ENCODE results near the gene KIFBP.
"Not testable (repeated sequence)": the region's sequence is repeated elsewhere in the genome, so short reads cannot be mapped to it uniquely, and the experiment has no call there.

KIFBP gene

GRCh38 chr10:68975936-68976473, 12.6 kb upstream of the KIFBP start:
- H3K4me1 Mint-ChIP-seq (ENCODE audit: low read depth in 2 of 2); H3K9me3 Mint-ChIP-seq; H3K4me3 Mint-ChIP-seq; H3K27me3 Mint-ChIP-seq; DNase-seq; ATAC-seq (replicated peaks): not testable (repeated sequence)
- Mint-ChIP-seq H3K27ac (peak overlapping the region in 1 of 2 donors; percentile 79), H3K36me3 (ENCODE audit: insufficient read depth) (peaks cover 98% of the 10 kb centered on the region)

GRCh38 chr10:68979738-68980137, 8.9 kb upstream of the KIFBP start:
- not testable (repeated sequence) for H3K27me3 Mint-ChIP-seq; H3K4me1 Mint-ChIP-seq (ENCODE audit: low read depth in 2 of 2); ATAC-seq (replicated peaks); H3K4me3 Mint-ChIP-seq; H3K27ac Mint-ChIP-seq; H3K9me3 Mint-ChIP-seq; DNase-seq
- peaks cover 85% of the 10 kb centered on the region for H3K36me3 Mint-ChIP-seq (ENCODE audit: insufficient read depth)

- peaks cover 80% of the 10 kb centered on the region for H3K36me3 Mint-ChIP-seq (ENCODE audit: insufficient read depth)
- ATAC-seq (replicated peaks) (peak; percentile 54), DNase-seq (no peak)
- no peak overlapping the region for H3K27ac Mint-ChIP-seq
- no peak overlapping the region for H3K4me3 Mint-ChIP-seq
- H3K9me3 Mint-ChIP-seq = no peaks in the 10 kb centered on the region
- no peaks in the 10 kb centered on the region for H3K27me3 Mint-ChIP-seq
- no peaks in the 10 kb centered on the region for H3K4me1 Mint-ChIP-seq (ENCODE audit: low read depth in 2 of 2)
Measured at GRCh38 chr10:68981074-68981473, 7.5 kb upstream of the KIFBP start.

GRCh38 chr10:68982389-68982788, 6.2 kb upstream of the KIFBP start:
- no peaks in the 10 kb centered on the region for H3K27me3 Mint-ChIP-seq
- no peak for DNase-seq
- H3K27ac Mint-ChIP-seq = no peak overlapping the region
- H3K9me3 Mint-ChIP-seq = no peaks in the 10 kb centered on the region
- H3K4me3 Mint-ChIP-seq = peak overlapping the region in 1 of 2 donors; percentile 15
- no peak for ATAC-seq (replicated peaks)
- H3K4me1 Mint-ChIP-seq (ENCODE audit: low read depth in 2 of 2) = peaks cover 0 to 4% of the 10 kb centered on the region in 2 donors
- peaks cover 72% of the 10 kb centered on the region for H3K36me3 Mint-ChIP-seq (ENCODE audit: insufficient read depth)

- peaks cover 30% of the 10 kb centered on the region for H3K36me3 Mint-ChIP-seq (ENCODE audit: insufficient read depth)
- H3K4me1 Mint-ChIP-seq (ENCODE audit: low read depth in 2 of 2) = peaks cover 15 to 35% of the 10 kb centered on the region in 2 donors
- H3K9me3 Mint-ChIP-seq = no peaks in the 10 kb centered on the region
- no peak overlapping the region for H3K27ac Mint-ChIP-seq
- ATAC-seq (replicated peaks) (no peak), DNase-seq (no peak)
- H3K4me3 Mint-ChIP-seq = peak overlapping the region; percentile 93 to 100
- H3K27me3 Mint-ChIP-seq = no peaks in the 10 kb centered on the region
Measured at GRCh38 chr10:68987611-68988010, 992 bp upstream of the KIFBP start.

- peak overlapping the region; percentile 86 to 98 for H3K27ac Mint-ChIP-seq
- DNase-seq = no peak
- H3K9me3 Mint-ChIP-seq = no peaks in the 10 kb centered on the region
Measured at GRCh38 chr10:68989317-68989990, 851 bp downstream of the KIFBP start.

GRCh38 chr10:68992636-68993440, 4.2 kb downstream of the KIFBP start:
- H3K4me3 Mint-ChIP-seq = peak overlapping the region in 1 of 2 donors; percentile 8
- H3K36me3 Mint-ChIP-seq (ENCODE audit: insufficient read depth) = peaks cover 6% of the 10 kb centered on the region
- DNase-seq (no peak), ATAC-seq (replicated peaks) (no peak)
- H3K4me1 Mint-ChIP-seq (ENCODE audit: low read depth in 2 of 2) = peaks cover 24 to 55% of the 10 kb centered on the region in 2 donors
- no peaks in the 10 kb centered on the region for H3K27me3 Mint-ChIP-seq
- H3K9me3 Mint-ChIP-seq = no peaks in the 10 kb centered on the region
- H3K27ac Mint-ChIP-seq = peak overlapping the region; percentile 4 to 26

More at GRCh38 chr10:68989317-68989990, 851 bp downstream of the KIFBP start:
- Mint-ChIP-seq H3K27me3 (no peaks in the 10 kb centered on the region), H3K4me1 (ENCODE audit: low read depth in 2 of 2) (peaks cover 21 to 45% of the 10 kb centered on the region in 2 donors), H3K36me3 (ENCODE audit: insufficient read depth) (peaks cover 22% of the 10 kb centered on the region), H3K4me3 (peak overlapping the region; percentile 93 to 100)
- no peak for ATAC-seq (replicated peaks)

- Mint-ChIP-seq H3K27ac (peak overlapping the region; percentile 10 to 35), H3K9me3 (no peaks in the 10 kb centered on the region), H3K27me3 (no peaks in the 10 kb centered on the region), H3K4me3 (no peak overlapping the region), H3K4me1 (ENCODE audit: low read depth in 2 of 2) (peaks cover 12 to 28% of the 10 kb centered on the region in 2 donors), H3K36me3 (ENCODE audit: insufficient read depth) (peaks cover 21% of the 10 kb centered on the region)
- DNase-seq = no peak
- ATAC-seq (replicated peaks) = no peak
Measured at GRCh38 chr10:68997211-68997610, 8.6 kb downstream of the KIFBP start.

- H3K27ac Mint-ChIP-seq = peak overlapping the region in 1 of 2 donors; percentile 46
- H3K9me3 Mint-ChIP-seq = no peaks in the 10 kb centered on the region
- DNase-seq (no peak), ATAC-seq (replicated peaks) (peak; percentile 59)
- peaks cover 36% of the 10 kb centered on the region for H3K36me3 Mint-ChIP-seq (ENCODE audit: insufficient read depth)
- peaks cover 0 to 1% of the 10 kb centered on the region in 2 donors for H3K4me1 Mint-ChIP-seq (ENCODE audit: low read depth in 2 of 2)
- no peak overlapping the region for H3K4me3 Mint-ChIP-seq
- no peaks in the 10 kb centered on the region for H3K27me3 Mint-ChIP-seq
Measured at GRCh38 chr10:69004821-69005220, 16.2 kb downstream of the KIFBP start.

- no peaks in the 10 kb centered on the region for H3K27me3 Mint-ChIP-seq
- ATAC-seq (replicated peaks) (no peak), DNase-seq (no peak)
- no peak overlapping the region for H3K27ac Mint-ChIP-seq
- H3K4me1 Mint-ChIP-seq (ENCODE audit: low read depth in 2 of 2) = peaks cover 0 to 1% of the 10 kb centered on the region in 2 donors
- no peak overlapping the region for H3K4me3 Mint-ChIP-seq
- no peaks in the 10 kb centered on the region for H3K9me3 Mint-ChIP-seq
- peaks cover 28% of the 10 kb centered on the region for H3K36me3 Mint-ChIP-seq (ENCODE audit: insufficient read depth)
Measured at GRCh38 chr10:69005704-69006485, 17.3 kb downstream of the KIFBP start.

- H3K4me3 Mint-ChIP-seq = no peak overlapping the region
- peaks cover 0 to 1% of the 10 kb centered on the region in 2 donors for H3K4me1 Mint-ChIP-seq (ENCODE audit: low read depth in 2 of 2)
- DNase-seq (no peak), ATAC-seq (replicated peaks) (no peak)
- H3K27ac Mint-ChIP-seq = no peak overlapping the region
- H3K36me3 Mint-ChIP-seq (ENCODE audit: insufficient read depth) = peaks cover 29% of the 10 kb centered on the region
- H3K9me3 Mint-ChIP-seq = no peaks in the 10 kb centered on the region
- H3K27me3 Mint-ChIP-seq = no peaks in the 10 kb centered on the region
Measured at GRCh38 chr10:69007260-69007659, 18.7 kb downstream of the KIFBP start.

- Mint-ChIP-seq H3K4me3 (no peak overlapping the region), H3K9me3 (no peaks in the 10 kb centered on the region), H3K4me1 (ENCODE audit: low read depth in 2 of 2) (peaks cover 0 to 4% of the 10 kb centered on the region in 2 donors), H3K27ac (no peak overlapping the region), H3K36me3 (ENCODE audit: insufficient read depth) (peaks cover 29% of the 10 kb centered on the region), H3K27me3 (no peaks in the 10 kb centered on the region)
- no peak for ATAC-seq (replicated peaks)
- DNase-seq = no peak
Measured at GRCh38 chr10:69009360-69009759, 20.8 kb downstream of the KIFBP start.

- H3K9me3 Mint-ChIP-seq = no peaks in the 10 kb centered on the region
- H3K36me3 Mint-ChIP-seq (ENCODE audit: insufficient read depth) = peaks cover 24% of the 10 kb centered on the region
- peaks cover 0 to 3% of the 10 kb centered on the region in 2 donors for H3K4me1 Mint-ChIP-seq (ENCODE audit: low read depth in 2 of 2)
- DNase-seq (no peak), ATAC-seq (replicated peaks) (no peak)
- no peak overlapping the region for H3K27ac Mint-ChIP-seq
- H3K27me3 Mint-ChIP-seq = no peaks in the 10 kb centered on the region
- no peak overlapping the region for H3K4me3 Mint-ChIP-seq
Measured at GRCh38 chr10:69010151-69010640, 21.6 kb downstream of the KIFBP start.
